ENCODE results near the gene SEMA3E. TPM values are rescaled to one million over a fixed set of nuclear protein-coding genes. Genes with fewer than 3 reads are reported as not detected.

Gene SEMA3E
- polyA plus RNA-seq, 1 of the 3 experiments (the other 2 are of a cell fraction), result under 0.01 TPM

DNA sequence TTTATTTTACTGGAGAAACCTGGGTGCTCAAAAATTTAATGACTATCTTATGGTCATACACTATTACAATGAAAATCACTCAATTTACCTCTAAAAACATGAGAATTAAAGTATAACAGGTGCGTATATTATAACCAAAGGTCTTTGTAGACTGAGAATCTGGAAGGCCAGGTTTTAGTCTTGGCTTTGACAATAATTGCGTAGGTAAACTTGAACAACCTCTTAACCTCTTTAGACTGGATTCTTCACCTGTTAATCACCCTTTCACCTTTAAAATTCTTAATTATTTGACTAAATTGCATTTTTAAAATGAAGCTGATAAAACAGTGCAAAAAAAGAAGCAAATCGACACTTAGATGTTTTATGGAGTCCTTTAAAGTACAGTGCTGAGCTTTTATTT lies 156.1 kb downstream of the SEMA3E start:
- POLR2A ChIA-PET, result no interaction called here
- CTCF ChIA-PET, result interaction anchor here (0.7 kb wide), 1 partner anchor 46 kb away, joined by 3 read pairs; no protein-coding TSS in a partner anchor
- WGBS (ENCODE audit: low lambda C conversion rate), result 66% methylated on average over 3 of the region's 3 CpGs
- H3K27me3 ChIP-seq (ENCODE audit: insufficient read depth), result no peaks in the 10 kb centered on the region
- no peaks in the 10 kb centered on the region for H4K20me1 ChIP-seq (ENCODE audit: insufficient read depth)
- H2AFZ ChIP-seq (ENCODE audit: low read depth), result no peak overlapping the region
- H3K27ac ChIP-seq (ENCODE audit: low read depth in 2 of 2, low read length in 1 of 2), result no peak overlapping the region
- no peaks in the 10 kb centered on the region for H3K9me2 ChIP-seq
- no peaks in the 10 kb centered on the region for H3K4me1 ChIP-seq (ENCODE audit: control insufficient read depth in 1 of 2, insufficient read depth in 2 of 2, low read depth in 1 of 2, low read length in 1 of 2)
- H3K9ac ChIP-seq, result no peak overlapping the region
- no peak overlapping the region for H3K4me2 ChIP-seq
- H3K4me3 ChIP-seq (ENCODE audit: low read depth in 2 of 2, low read length in 1 of 2), result no peak overlapping the region
- H3K9me3 ChIP-seq, result no peaks in the 10 kb centered on the region
- TF ChIP-seq NFIC (IDR thresholded peaks at IDR 0.05; ENCODE audit: borderline replicate concordance) (no peak), RXRA (IDR thresholded peaks at IDR 0.05; ENCODE audit: borderline replicate concordance, low read depth) (no peak), NRF1 (IDR thresholded peaks at IDR 0.05; ENCODE audit: low read depth, low read length) (no peak), EP300 (IDR thresholded peaks at IDR 0.05; ENCODE audit: borderline replicate concordance in 1 of 2, low read depth in 1 of 2, low read length in 1 of 2) (no peak), TCF12 (IDR thresholded peaks at IDR 0.05) (no peak), CHD2 (IDR thresholded peaks at IDR 0.05; ENCODE audit: low read length, partially characterized antibody) (no peak), FOXJ3 (CRISPR knock-in tag; IDR thresholded peaks at IDR 0.05) (no peak), EZH2phosphoT487 (IDR thresholded peaks at IDR 0.05; ENCODE audit: borderline replicate concordance, low read depth) (no peak), GABPA (IDR thresholded peaks at IDR 0.05; ENCODE audit: low read depth) (no peak), ELF1 (IDR thresholded peaks at IDR 0.05) (no peak), SMC3 (IDR thresholded peaks at IDR 0.05; ENCODE audit: low read depth, low read length) (no peak)
- TF ChIP-seq, protein P1, sequence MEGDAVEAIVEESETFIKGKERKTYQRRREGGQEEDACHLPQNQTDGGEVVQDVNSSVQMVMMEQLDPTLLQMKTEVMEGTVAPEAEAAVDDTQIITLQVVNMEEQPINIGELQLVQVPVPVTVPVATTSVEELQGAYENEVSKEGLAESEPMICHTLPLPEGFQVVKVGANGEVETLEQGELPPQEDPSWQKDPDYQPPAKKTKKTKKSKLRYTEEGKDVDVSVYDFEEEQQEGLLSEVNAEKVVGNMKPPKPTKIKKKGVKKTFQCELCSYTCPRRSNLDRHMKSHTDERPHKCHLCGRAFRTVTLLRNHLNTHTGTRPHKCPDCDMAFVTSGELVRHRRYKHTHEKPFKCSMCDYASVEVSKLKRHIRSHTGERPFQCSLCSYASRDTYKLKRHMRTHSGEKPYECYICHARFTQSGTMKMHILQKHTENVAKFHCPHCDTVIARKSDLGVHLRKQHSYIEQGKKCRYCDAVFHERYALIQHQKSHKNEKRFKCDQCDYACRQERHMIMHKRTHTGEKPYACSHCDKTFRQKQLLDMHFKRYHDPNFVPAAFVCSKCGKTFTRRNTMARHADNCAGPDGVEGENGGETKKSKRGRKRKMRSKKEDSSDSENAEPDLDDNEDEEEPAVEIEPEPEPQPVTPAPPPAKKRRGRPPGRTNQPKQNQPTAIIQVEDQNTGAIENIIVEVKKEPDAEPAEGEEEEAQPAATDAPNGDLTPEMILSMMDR (IDR thresholded peaks at IDR 0.05), result no peak
- TF ChIP-seq, protein P2, sequence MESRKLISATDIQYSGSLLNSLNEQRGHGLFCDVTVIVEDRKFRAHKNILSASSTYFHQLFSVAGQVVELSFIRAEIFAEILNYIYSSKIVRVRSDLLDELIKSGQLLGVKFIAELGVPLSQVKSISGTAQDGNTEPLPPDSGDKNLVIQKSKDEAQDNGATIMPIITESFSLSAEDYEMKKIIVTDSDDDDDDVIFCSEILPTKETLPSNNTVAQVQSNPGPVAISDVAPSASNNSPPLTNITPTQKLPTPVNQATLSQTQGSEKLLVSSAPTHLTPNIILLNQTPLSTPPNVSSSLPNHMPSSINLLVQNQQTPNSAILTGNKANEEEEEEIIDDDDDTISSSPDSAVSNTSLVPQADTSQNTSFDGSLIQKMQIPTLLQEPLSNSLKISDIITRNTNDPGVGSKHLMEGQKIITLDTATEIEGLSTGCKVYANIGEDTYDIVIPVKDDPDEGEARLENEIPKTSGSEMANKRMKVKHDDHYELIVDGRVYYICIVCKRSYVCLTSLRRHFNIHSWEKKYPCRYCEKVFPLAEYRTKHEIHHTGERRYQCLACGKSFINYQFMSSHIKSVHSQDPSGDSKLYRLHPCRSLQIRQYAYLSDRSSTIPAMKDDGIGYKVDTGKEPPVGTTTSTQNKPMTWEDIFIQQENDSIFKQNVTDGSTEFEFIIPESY (IDR thresholded peaks at IDR 0.05; ENCODE audit: borderline replicate concordance, low read depth), result no peak
- TF ChIP-seq, protein P3, sequence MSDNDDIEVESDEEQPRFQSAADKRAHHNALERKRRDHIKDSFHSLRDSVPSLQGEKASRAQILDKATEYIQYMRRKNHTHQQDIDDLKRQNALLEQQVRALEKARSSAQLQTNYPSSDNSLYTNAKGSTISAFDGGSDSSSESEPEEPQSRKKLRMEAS (IDR thresholded peaks at IDR 0.05; ENCODE audit: low read depth), result no peak
- TF ChIP-seq, protein P4, sequence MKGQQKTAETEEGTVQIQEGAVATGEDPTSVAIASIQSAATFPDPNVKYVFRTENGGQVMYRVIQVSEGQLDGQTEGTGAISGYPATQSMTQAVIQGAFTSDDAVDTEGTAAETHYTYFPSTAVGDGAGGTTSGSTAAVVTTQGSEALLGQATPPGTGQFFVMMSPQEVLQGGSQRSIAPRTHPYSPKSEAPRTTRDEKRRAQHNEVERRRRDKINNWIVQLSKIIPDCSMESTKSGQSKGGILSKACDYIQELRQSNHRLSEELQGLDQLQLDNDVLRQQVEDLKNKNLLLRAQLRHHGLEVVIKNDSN (IDR thresholded peaks at IDR 0.05; ENCODE audit: borderline replicate concordance, low read depth), result no peak
- TF ChIP-seq, protein P5, sequence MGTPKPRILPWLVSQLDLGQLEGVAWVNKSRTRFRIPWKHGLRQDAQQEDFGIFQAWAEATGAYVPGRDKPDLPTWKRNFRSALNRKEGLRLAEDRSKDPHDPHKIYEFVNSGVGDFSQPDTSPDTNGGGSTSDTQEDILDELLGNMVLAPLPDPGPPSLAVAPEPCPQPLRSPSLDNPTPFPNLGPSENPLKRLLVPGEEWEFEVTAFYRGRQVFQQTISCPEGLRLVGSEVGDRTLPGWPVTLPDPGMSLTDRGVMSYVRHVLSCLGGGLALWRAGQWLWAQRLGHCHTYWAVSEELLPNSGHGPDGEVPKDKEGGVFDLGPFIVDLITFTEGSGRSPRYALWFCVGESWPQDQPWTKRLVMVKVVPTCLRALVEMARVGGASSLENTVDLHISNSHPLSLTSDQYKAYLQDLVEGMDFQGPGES (IDR thresholded peaks at IDR 0.05; ENCODE audit: low read depth, low read length), result no peak
- no peaks in the 10 kb centered on the region for H3K79me2 ChIP-seq (ENCODE audit: insufficient read depth)
- DNase-seq, result no peak
- H3K36me3 ChIP-seq (replicated peaks in 1 of 2; ENCODE audit: control insufficient read depth in 1 of 2, insufficient read depth in 2 of 2, low read length in 1 of 2), result no peaks in the 10 kb centered on the region
- no peaks in the 10 kb centered on the region for H3F3A ChIP-seq (replicated peaks; ENCODE audit: insufficient read depth)

All from SK-N-SH (cell line).